ENCODE results near the gene CDHR1. TPM values are rescaled to one million over a fixed set of nuclear protein-coding genes. Genes with fewer than 3 reads are reported as not detected.

Gene CDHR1
- total RNA-seq, 1 donor from 2014 or later: 0.24 TPM

GRCh38 chr10:84237199-84238051, 43.1 kb downstream of the CDHR1 start:
- no peak overlapping the region for H3K27ac Mint-ChIP-seq (ENCODE audit: unreplicated experiment)
- no peaks in the 10 kb centered on the region for H3K36me3 Mint-ChIP-seq (ENCODE audit: unreplicated experiment)
- TF ChIP-seq CTCF (IDR thresholded peaks at IDR 0.05): no peak
- H3K9me3 Mint-ChIP-seq (ENCODE audit: unreplicated experiment): no peaks in the 10 kb centered on the region
- H3K4me3 Mint-ChIP-seq (ENCODE audit: unreplicated experiment): no peak overlapping the region
- no peaks in the 10 kb centered on the region for H3K4me1 Mint-ChIP-seq (ENCODE audit: unreplicated experiment)
- peaks cover 19% of the 10 kb centered on the region for H3K27me3 Mint-ChIP-seq (ENCODE audit: unreplicated experiment)
- DNase-seq (ENCODE audit: extremely low spot score, unreplicated experiment): no peak

GRCh38 chr10:84238909-84239308, 44.6 kb downstream of the CDHR1 start:
- H3K4me1 Mint-ChIP-seq (ENCODE audit: unreplicated experiment): no peaks in the 10 kb centered on the region
- DNase-seq (ENCODE audit: extremely low spot score, unreplicated experiment): no peak
- no peaks in the 10 kb centered on the region for H3K9me3 Mint-ChIP-seq (ENCODE audit: unreplicated experiment)
- H3K4me3 Mint-ChIP-seq (ENCODE audit: unreplicated experiment): no peak overlapping the region
- no peak for TF ChIP-seq CTCF (IDR thresholded peaks at IDR 0.05)
- H3K27me3 Mint-ChIP-seq (ENCODE audit: unreplicated experiment): peaks cover 19% of the 10 kb centered on the region
- H3K36me3 Mint-ChIP-seq (ENCODE audit: unreplicated experiment): no peaks in the 10 kb centered on the region
- H3K27ac Mint-ChIP-seq (ENCODE audit: unreplicated experiment): no peak overlapping the region

GRCh38 chr10:84241185-84241790, 47.0 kb downstream of the CDHR1 start, which contains the start of gene LRIT1:
Gene LRIT1 (minus strand): TSS chr10:84241546. CDS start chr10:84241439, 107 bp downstream.
- Mint-ChIP-seq H3K27me3 (ENCODE audit: unreplicated experiment) (peaks cover 24% of the 10 kb centered on the region), H3K27ac (ENCODE audit: unreplicated experiment) (no peak within 1 kb of the TSS), H3K9me3 (ENCODE audit: unreplicated experiment) (no peaks in the 10 kb centered on the region), H3K4me1 (ENCODE audit: unreplicated experiment) (no peaks in the 10 kb centered on the region), H3K4me3 (ENCODE audit: unreplicated experiment) (no peak within 1 kb of the TSS), H3K36me3 (ENCODE audit: unreplicated experiment) (no peaks in the 10 kb centered on the region)
- no peak for TF ChIP-seq CTCF (IDR thresholded peaks at IDR 0.05)
- no peak for DNase-seq (ENCODE audit: extremely low spot score, unreplicated experiment)

- Mint-ChIP-seq H3K9me3 (ENCODE audit: unreplicated experiment) (no peaks in the 10 kb centered on the region), H3K36me3 (ENCODE audit: unreplicated experiment) (no peaks in the 10 kb centered on the region), H3K4me3 (ENCODE audit: unreplicated experiment) (no peak overlapping the region), H3K27ac (ENCODE audit: unreplicated experiment) (no peak overlapping the region), H3K27me3 (ENCODE audit: unreplicated experiment) (peaks cover 17% of the 10 kb centered on the region), H3K4me1 (ENCODE audit: unreplicated experiment) (no peaks in the 10 kb centered on the region)
- no peak for TF ChIP-seq CTCF (IDR thresholded peaks at IDR 0.05)
- DNase-seq (ENCODE audit: extremely low spot score, unreplicated experiment): no peak
Observed at GRCh38 chr10:84243759-84244158, 49.4 kb downstream of the CDHR1 start.

- H3K4me3 Mint-ChIP-seq (ENCODE audit: unreplicated experiment): no peak within 1 kb of the TSS
- H3K27ac Mint-ChIP-seq (ENCODE audit: unreplicated experiment): no peak within 1 kb of the TSS
- no peak for TF ChIP-seq CTCF (IDR thresholded peaks at IDR 0.05)
- H3K36me3 Mint-ChIP-seq (ENCODE audit: unreplicated experiment): no peaks in the 10 kb centered on the region
- H3K27me3 Mint-ChIP-seq (ENCODE audit: unreplicated experiment): peaks cover 14% of the 10 kb centered on the region
- no peaks in the 10 kb centered on the region for H3K9me3 Mint-ChIP-seq (ENCODE audit: unreplicated experiment)
- DNase-seq (ENCODE audit: extremely low spot score, unreplicated experiment): no peak
- H3K4me1 Mint-ChIP-seq (ENCODE audit: unreplicated experiment): no peaks in the 10 kb centered on the region
Observed at GRCh38 chr10:84244651-84245270, 50.4 kb downstream of the CDHR1 start, which contains the start of gene RGR. Gene RGR (plus strand): TSS chr10:84245053. CDS start chr10:84245091, 38 bp downstream.

All from osteocyte (in vitro differentiated cells).